Endothelial cell of umbilical vein (primary cell): Measurements from ENCODE around the gene NANS. TPM values are rescaled to one million over a fixed set of nuclear protein-coding genes. Genes with fewer than 3 reads are reported as not detected.

ENCODE experiments used
- BruUV-seq: library from RNA; stranded (reverse); fragments of 400-500 nt; replicated peaks from 2 replicates; lab custom pipeline; 2021; lab: Mats Ljungman, UMichigan
- CTCF ChIA-PET: fragments of 300-600, 350-600 bp; sonication (Branson Sonifier 250); formaldehyde crosslinking; loops from one replicate; lab custom pipeline; 2021; ENCODE audit warnings: antibody characterized with exemption, inconsistent platforms; lab: Charles Lee
- POLR2A ChIA-PET: fragments of 300-600, 350-600 bp; sonication (Branson Sonifier 250); formaldehyde crosslinking; loops from one replicate; lab custom pipeline; 2021; ENCODE audit warnings: antibody characterized with exemption, inconsistent platforms; lab: Charles Lee
- DNase-seq: peaks from one replicate; pipeline ENCODE4 v3.0.0-alpha.2; 2011; ENCODE audit warnings: low read depth, low spot score
- FAIRE-seq: peaks from 2 replicates; lab custom pipeline; 2011; peaks lifted over from hg19 to GRCh38; lab: Jason Lieb, UNC
- H2AFZ ChIP-seq: 2 replicates; pipeline ENCODE4 v1.6.0; 2012; ENCODE audit warnings: low read depth, low read length, control low read depth, inconsistent platforms
- H3K27ac ChIP-seq: 2 replicates; pipeline ENCODE4 v1.5.1; 2011; ENCODE audit warnings: low read depth, mild to moderate bottlenecking, control low read depth, low read length, moderate library complexity; ENCODE audit not compliant: insufficient read depth
- H3K27me3 ChIP-seq, 2 experiments: 2 replicates each; pipeline versions ENCODE4 v1.6.0 to v1.6.1; 2011; ENCODE audit warnings: low read length in 2 of 2, mixed read lengths in 1 of 2; ENCODE audit not compliant: control insufficient read depth in 2 of 2, insufficient read depth in 2 of 2
- H3K36me3 ChIP-seq, 2 experiments: 2 replicates in 1 of 2; 3 replicates in 1 of 2; pipeline ENCODE4 v1.5.1; 2011; ENCODE audit warnings: low read length in 2 of 2, mild to moderate bottlenecking in 1 of 2, moderate library complexity in 1 of 2; ENCODE audit not compliant: control insufficient read depth in 2 of 2, insufficient read depth in 2 of 2; ENCODE audit errors: extremely low read depth in 1 of 2
- H3K4me1 ChIP-seq: 3 replicates; pipeline ENCODE4 v1.5.1; 2011; ENCODE audit warnings: mild to moderate bottlenecking, low read length; ENCODE audit not compliant: control insufficient read depth, insufficient read depth; ENCODE audit errors: extremely low read depth
- H3K4me2 ChIP-seq: 2 replicates; pipeline ENCODE4 v1.6.1; 2011; ENCODE audit warnings: low read length, control low read depth, mixed read lengths; ENCODE audit not compliant: insufficient read depth
- H3K4me3 ChIP-seq, 3 experiments: fragments of 200-600 bp in 1 of 3; sonication (generic), shearing (Covaris generic) in 1 of 3; replicated peaks in 1 of 3; 2 replicates each; pipeline ENCODE4 v1.5.1; 2011 to 2016; ENCODE audit warnings: control low read depth in 3 of 3, low read length in 3 of 3, mild to moderate bottlenecking in 2 of 3, inconsistent platforms in 1 of 3, low read depth in 1 of 3, moderate library complexity in 1 of 3; ENCODE audit not compliant: insufficient read depth in 1 of 3
- H3K79me2 ChIP-seq: 2 replicates; pipeline ENCODE4 v1.6.0; 2012; ENCODE audit warnings: low read length, inconsistent platforms; ENCODE audit not compliant: control insufficient read depth, insufficient read depth
- H3K9ac ChIP-seq: replicated peaks from 2 replicates; pipeline ENCODE3; 2011; ENCODE audit warnings: low read length, control low read depth; ENCODE audit not compliant: insufficient read depth; ENCODE audit errors: extremely low read depth
- H3K9me1 ChIP-seq: replicated peaks from 3 replicates; pipeline ENCODE4 v1.6.0; 2011; ENCODE audit warnings: mild to moderate bottlenecking, low read length; ENCODE audit not compliant: control insufficient read depth, insufficient read depth; ENCODE audit errors: extremely low read depth
- H3K9me3 ChIP-seq: replicated peaks from 2 replicates; pipeline ENCODE4 v1.5.1; 2012; ENCODE audit warnings: low read length, inconsistent platforms; ENCODE audit not compliant: control insufficient read depth, insufficient read depth
- H4K20me1 ChIP-seq: replicated peaks from 2 replicates; pipeline ENCODE3; 2011; ENCODE audit warnings: mild to moderate bottlenecking, low read length; ENCODE audit not compliant: control insufficient read depth, insufficient read depth; ENCODE audit errors: extremely low read depth
- CTCF ChIP-seq, 2 donors: IDR thresholded peaks; 1 replicate in 1 of 2; 2 replicates in 1 of 2; pipeline ENCODE4 v1.5.1; 2011; ENCODE audit warnings: low read length in 2 of 2, mild to moderate bottlenecking in 2 of 2, moderate library complexity in 2 of 2, control low read depth in 1 of 2, inconsistent platforms in 1 of 2, low read depth in 1 of 2; ENCODE audit not compliant: insufficient read depth in 1 of 2; ENCODE audit errors: extremely low read depth in 1 of 2
- EZH2 ChIP-seq: IDR thresholded peaks from 2 replicates; pipeline ENCODE4 v1.6.1; 2012; ENCODE audit warnings: borderline replicate concordance, low read depth, mild to moderate bottlenecking, moderate library complexity, low read length, inconsistent platforms; ENCODE audit not compliant: severe bottlenecking
- FOS ChIP-seq: IDR thresholded peaks from 2 replicates; pipeline ENCODE4 v1.6.1; 2011; ENCODE audit warnings: mild to moderate bottlenecking, low read length, moderate library complexity, borderline replicate concordance; ENCODE audit not compliant: insufficient read depth
- GATA2 ChIP-seq: IDR thresholded peaks from 2 replicates; pipeline ENCODE4 v1.7.0; 2011; ENCODE audit warnings: low read depth, mild to moderate bottlenecking, moderate library complexity, mixed read lengths, low read length; ENCODE audit not compliant: insufficient read length, insufficient read depth
- JUN ChIP-seq: IDR thresholded peaks from 2 replicates; pipeline ENCODE4 v1.6.1; 2011; ENCODE audit warnings: borderline replicate concordance, low read depth; ENCODE audit not compliant: insufficient read length, insufficient read depth
- MAX ChIP-seq: IDR thresholded peaks from 2 replicates; pipeline ENCODE4 v1.6.1; 2011; ENCODE audit not compliant: insufficient read depth, insufficient read length
- MYC ChIP-seq: IDR thresholded peaks from one replicate; pipeline ENCODE4 v1.6.1; 2011; ENCODE audit warnings: mild to moderate bottlenecking, low read depth, low read length
- POLR2A ChIP-seq: IDR thresholded peaks from 2 replicates; pipeline ENCODE4 v1.6.1; 2012; ENCODE audit warnings: low read depth, mild to moderate bottlenecking, control low read depth, low read length
- POLR2AphosphoS5 ChIP-seq: IDR thresholded peaks from 2 replicates; pipeline ENCODE4 v1.6.1; 2012; ENCODE audit warnings: low read depth, mild to moderate bottlenecking, control low read depth, low read length, moderate library complexity; ENCODE audit not compliant: insufficient read depth
- dilution Hi-C: fragments of 300-500 bp; cut with MboI; formaldehyde crosslinking; loops from one replicate; pipeline ENCODE4 v1.15.0; 2019; ENCODE audit warnings: low sequenced_read_pairs; ENCODE audit not compliant: extremely low pct_ligation_motif_present
- intact Hi-C: fragments of 100-400 bp; cut with micrococcal nuclease; formaldehyde crosslinking; loops from one replicate; pipeline ENCODE4 v1.10.0; 2022
- polyA plus RNA-seq, 4 experiments: library from polyadenylated mRNA; depleted of rRNA in 3 of 4; stranded (reverse) in 3 of 4; unstranded in 1 of 4; fragments of >200 nt; gene quantifications; 2 replicates each; pipeline versions ENCODE4 v1.2.1 to v1.2.3, GENCODE V29; 2011 to 2012; ENCODE audit warnings: missing spikeins in 1 of 4
- total RNA-seq: library from RNA; stranded (reverse); gene quantifications from 2 replicates; pipeline ENCODE4 v1.2.3, GENCODE V29; 2021

NANS gene
- total and polyA plus RNA-seq, 2 donors (not counting 3 experiments of a cell fraction or from before 2014, with no cell fraction given) = 85.1 to 108 TPM

DNA sequence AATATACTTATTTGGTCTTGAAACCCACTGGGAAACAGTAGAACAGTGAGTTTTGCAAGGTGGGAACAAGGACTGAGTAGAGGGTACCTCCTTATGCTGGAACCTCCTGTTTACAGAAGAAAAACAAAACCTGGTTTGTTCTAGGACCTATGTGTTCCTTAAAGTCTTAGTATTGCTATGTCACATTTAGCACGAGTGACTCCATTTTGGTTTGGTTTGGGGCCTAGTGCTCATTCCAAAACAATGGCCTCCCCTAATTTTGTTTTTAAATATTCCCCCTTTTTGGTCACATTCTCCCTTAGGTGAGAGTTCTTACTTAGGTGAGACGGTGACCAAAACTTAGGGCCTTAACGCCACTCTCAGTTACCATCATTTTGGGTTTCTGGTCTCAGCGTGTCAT, 6.2 kb upstream of the NANS start:
- Histone ChIP-seq H3K79me2 (no peaks in the 10 kb centered on the region), H2AFZ (no peak overlapping the region), H3K9me3 (no peaks in the 10 kb centered on the region), H3K27ac (no peak overlapping the region), H4K20me1 (no peaks in the 10 kb centered on the region), H3K4me3 (no peak overlapping the region), H3K9me1 (no peaks in the 10 kb centered on the region), H3K4me2 (no peak overlapping the region), H3K36me3 (no peaks in the 10 kb centered on the region), H3K9ac (no peak overlapping the region), H3K27me3 (no peaks in the 10 kb centered on the region), H3K4me1 (no peaks in the 10 kb centered on the region)
- no peak for DNase-seq
- ChIA-PET POLR2A (no interaction called here), CTCF (interaction anchor here (4.0 kb wide), 1 partner anchor 16 kb away, joined by 30 read pairs; no protein-coding TSS in a partner anchor)
- intact Hi-C loops = no loop called here
- TF ChIP-seq FOS (no peak), MAX (no peak), CTCF (IDR thresholded peaks at IDR 0.05; ENCODE audit: extremely low read depth in 1 of 2, insufficient read depth in 1 of 2, low read depth in 1 of 2, low read length in 2 of 2) (no peak), GATA2 (no peak), POLR2A (no peak), MYC (no peak), JUN (no peak), POLR2AphosphoS5 (no peak), EZH2 (no peak)
- FAIRE-seq = no peak
- no TSS peak for BruUV-seq
- dilution Hi-C loops = no loop called here
